HepG2 (cell line): ENCODE measurements around the gene RASA4. TPM values are rescaled to one million over a fixed set of nuclear protein-coding genes. Genes with fewer than 3 reads are reported as not detected.
"Not testable (repeated sequence)": the region's sequence is repeated elsewhere in the genome, so short reads cannot be mapped to it uniquely, and the experiment has no call there.

Experiments
- ATAC-seq: fragments of 200-7000 bp; cut with Tn5 transposase; 3 replicates; pipeline ENCODE4 v1.9.1; 2020; ENCODE audit warnings: mild to moderate bottlenecking, moderate library complexity
- BruUV-seq: library from RNA; stranded (reverse); fragments of 400-500 nt; replicated peaks from 2 replicates; lab custom pipeline; 2021; lab: Mats Ljungman, UMichigan
- CTCF ChIA-PET: fragments of 300-600 bp; formaldehyde crosslinking; extraction: SDS; loops from one replicate; lab custom pipeline; 2021; ENCODE audit warnings: low total read pairs, inconsistent platforms, low intra/inter-chr PET ratio; lab: Yijun Ruan, JAX
- POLR2A ChIA-PET: fragments of 350-600 bp; sonication (Branson Sonifier 250); formaldehyde crosslinking; loops from one replicate; lab custom pipeline; 2020; ENCODE audit warnings: antibody characterized with exemption, inconsistent platforms; lab: Yijun Ruan, JAX
- DNase-seq: peaks from one replicate; pipeline ENCODE4 v3.0.0-alpha.2; 2015; ENCODE audit warnings: low spot score
- FAIRE-seq: peaks from 3 replicates; lab custom pipeline; 2011; peaks lifted over from hg19 to GRCh38; lab: Jason Lieb, UNC
- H2AFZ ChIP-seq: one replicate; pipeline ENCODE4 v1.6.1; 2011; ENCODE audit warnings: low read length, inconsistent platforms
- H3K27ac ChIP-seq: fragments of 300-600 bp; 3 replicates; pipeline ENCODE4 v1.8.0; 2011; ENCODE audit warnings: mixed run types, mild to moderate bottlenecking, mixed read lengths, low read length, inconsistent platforms; ENCODE audit not compliant: insufficient read depth; ENCODE audit errors: extremely low read length
- H3K27me3 ChIP-seq, 2 experiments: fragments of 200-600 bp in 1 of 2; 2 replicates in 1 of 2; 3 replicates in 1 of 2; pipeline versions ENCODE4 v1.6.0 to v1.8.0; 2011; ENCODE audit warnings: low read length in 2 of 2, mild to moderate bottlenecking in 2 of 2, moderate library complexity in 2 of 2, inconsistent platforms in 1 of 2; ENCODE audit not compliant: insufficient read depth in 2 of 2, control insufficient read depth in 1 of 2
- H3K36me3 ChIP-seq, 2 experiments: fragments of 200-600 bp in 1 of 2; replicated peaks in 1 of 2; 2 replicates in 1 of 2; 3 replicates in 1 of 2; pipeline versions ENCODE4 v1.5.1 to v1.8.0; 2011; ENCODE audit warnings: low read length in 2 of 2, inconsistent platforms in 1 of 2; ENCODE audit not compliant: insufficient read depth in 2 of 2, control insufficient read depth in 1 of 2
- H3K4me1 ChIP-seq: 2 replicates; pipeline ENCODE4 v1.5.1; 2012; ENCODE audit warnings: low read length, inconsistent platforms; ENCODE audit not compliant: insufficient read depth
- H3K4me2 ChIP-seq: 2 replicates; pipeline ENCODE4 v1.6.0; 2011; ENCODE audit warnings: low read depth, low read length, inconsistent platforms
- H3K4me3 ChIP-seq, 3 experiments: fragments of 200-600 bp in 1 of 3; sonication (generic), shearing (Covaris generic) in 1 of 3; replicated peaks in 1 of 3; 2 replicates each; pipeline ENCODE4 v1.5.1; 2011 to 2016; ENCODE audit warnings: low read length in 3 of 3, inconsistent platforms in 2 of 3, low read depth in 2 of 3, mild to moderate bottlenecking in 2 of 3, control low read depth in 1 of 3, mixed read lengths in 1 of 3; ENCODE audit not compliant: insufficient read depth in 1 of 3
- H3K79me2 ChIP-seq: one replicate; pipeline ENCODE4 v1.6.1; 2011; ENCODE audit warnings: low read length, inconsistent platforms; ENCODE audit not compliant: insufficient read depth
- H3K9ac ChIP-seq: 2 replicates; pipeline ENCODE4 v1.6.0; 2011; ENCODE audit warnings: mild to moderate bottlenecking, low read depth, low read length, inconsistent platforms; ENCODE audit not compliant: insufficient read depth
- H3K9me3 ChIP-seq: 2 replicates; pipeline ENCODE4 v1.5.1; 2012; ENCODE audit warnings: mild to moderate bottlenecking, low read length
- H4K20me1 ChIP-seq: 2 replicates; pipeline ENCODE4 v1.6.0; 2011; ENCODE audit warnings: inconsistent platforms, mild to moderate bottlenecking, low read length, moderate library complexity; ENCODE audit not compliant: insufficient read depth
- WGBS: methylation state at CpG from one replicate; pipeline ENCODE4 v1.1.6; 2017; ENCODE audit warnings: low lambda C conversion rate; 5-methylcytosine and 5-hydroxymethylcytosine counted together
- in situ Hi-C: cut with HindIII; loops from 2 replicates; pipeline ENCODE4 v1.10.0; 2017; ENCODE audit warnings: low pct_unique_long_range_greater_than_20kb; ENCODE audit not compliant: extremely low pct_ligation_motif_present
- intact Hi-C: fragments of 100-400 bp; cut with micrococcal nuclease; formaldehyde crosslinking; loops from one replicate; pipeline ENCODE4 v1.10.0; 2022; ENCODE audit not compliant: unreplicated experiment
- polyA plus RNA-seq, 8 experiments: library from polyadenylated mRNA; depleted of rRNA in 3 of 8; stranded (reverse) in 7 of 8; unstranded in 1 of 8; fragments of >200 nt; fragmentation: Illumina TruSeq in 4 of 8; extraction: Trizol in 4 of 8; gene quantifications; 2 replicates each; pipeline versions ENCODE4 v1.2.1 to v1.2.3, GENCODE V29; 2011 to 2016; ENCODE audit warnings: low read depth in 4 of 8, missing spikeins in 1 of 8, mixed read lengths in 1 of 8; ENCODE audit not compliant: insufficient read depth in 1 of 8
- total RNA-seq, 5 experiments: library from RNA; depleted of rRNA; stranded (reverse); fragments of >200 nt; fragmentation: Illumina TruSeq; extraction: Trizol; gene quantifications; 2 replicates each; pipeline ENCODE4 v1.2.3, GENCODE V29; 2016; ENCODE audit warnings: low read depth in 1 of 5

Gene RASA4
- total and polyA plus RNA-seq, 2 of the 13 experiments (the other 11 are each of a cell fraction or from before 2014, with no cell fraction given): 1.1 to 1.6 TPM

- H3K27me3 ChIP-seq, in situ Hi-C loops, FAIRE-seq, DNase-seq, POLR2A ChIA-PET, CTCF ChIA-PET, H4K20me1 ChIP-seq, H3K36me3 ChIP-seq, H3K4me1 ChIP-seq, intact Hi-C loops, H3K27ac ChIP-seq, ATAC-seq, H3K9me3 ChIP-seq, BruUV-seq, H3K4me3 ChIP-seq, H3K4me2 ChIP-seq, H3K9ac ChIP-seq, H3K79me2 ChIP-seq, H2AFZ ChIP-seq: not testable (repeated sequence)
- no CpG with 5 or more reads among the region's 5 CpGs for WGBS
Measured at GRCh38 chr7:102581722-102582121, 34.8 kb downstream of the RASA4 start.

GRCh38 chr7:102578486-102578885, 38.1 kb downstream of the RASA4 start:
- H3K4me2 ChIP-seq, ATAC-seq, CTCF ChIA-PET, POLR2A ChIA-PET, H4K20me1 ChIP-seq, in situ Hi-C loops, H3K79me2 ChIP-seq, H3K9ac ChIP-seq, H3K4me3 ChIP-seq, H3K4me1 ChIP-seq, DNase-seq, H3K27ac ChIP-seq, H3K36me3 ChIP-seq, intact Hi-C loops, H3K9me3 ChIP-seq, H2AFZ ChIP-seq, BruUV-seq, H3K27me3 ChIP-seq, FAIRE-seq: not testable (repeated sequence)
- WGBS: 43% methylated on average over 5 of the region's 5 CpGs

- 42% methylated on average over 7 of the region's 7 CpGs for WGBS
- H3K9ac ChIP-seq, H3K27me3 ChIP-seq, H3K27ac ChIP-seq, POLR2A ChIA-PET, H2AFZ ChIP-seq, H3K9me3 ChIP-seq, H3K79me2 ChIP-seq, H3K36me3 ChIP-seq, H3K4me3 ChIP-seq, intact Hi-C loops, H4K20me1 ChIP-seq, FAIRE-seq, H3K4me2 ChIP-seq, DNase-seq, in situ Hi-C loops, BruUV-seq, H3K4me1 ChIP-seq, CTCF ChIA-PET, ATAC-seq: not testable (repeated sequence)
Measured at GRCh38 chr7:102577315-102578240, 39.0 kb downstream of the RASA4 start.

- H3K27ac ChIP-seq, in situ Hi-C loops, H3K27me3 ChIP-seq, H2AFZ ChIP-seq, H3K4me1 ChIP-seq, BruUV-seq, POLR2A ChIA-PET, FAIRE-seq, CTCF ChIA-PET, intact Hi-C loops, H3K4me3 ChIP-seq, H3K9ac ChIP-seq, H3K79me2 ChIP-seq, ATAC-seq, H4K20me1 ChIP-seq, DNase-seq, H3K9me3 ChIP-seq, H3K36me3 ChIP-seq, H3K4me2 ChIP-seq: not testable (repeated sequence)
- WGBS: no CpG with 5 or more reads among the region's 3 CpGs
Measured at GRCh38 chr7:102576363-102576762, 40.2 kb downstream of the RASA4 start.
